ENCODE data around the gene SRR.
A peak's percentile ranks its signal among the peaks of the same experiment; 100 is the strongest.
"Not testable (repeated sequence)": the region's sequence is repeated elsewhere in the genome, so short reads cannot be mapped to it uniquely, and the experiment has no call there.

The SRR gene

GRCh38 chr17:2295575-2295974, 8.2 kb upstream of the SRR start:
- DNase-seq, result no peak

GRCh38 chr17:2297023-2297422, 6.7 kb upstream of the SRR start:
- DNase-seq, result no peak

- no peak for DNase-seq
Observed at GRCh38 chr17:2299136-2299535, 4.6 kb upstream of the SRR start.

- no peak for DNase-seq
Observed at GRCh38 chr17:2299756-2300155, 4.0 kb upstream of the SRR start.

- peak in 1 of 2 experiments; percentile 5 for DNase-seq
Observed at GRCh38 chr17:2302778-2303203, 959 bp upstream of the SRR start.

GRCh38 chr17:2304931-2305330, 1.2 kb downstream of the SRR start:
- DNase-seq, result no peak

- DNase-seq, result no peak
Observed at GRCh38 chr17:2309338-2310154, 5.8 kb downstream of the SRR start.

- no peak for DNase-seq
Observed at GRCh38 chr17:2312736-2313135, 9.0 kb downstream of the SRR start.

GRCh38 chr17:2316916-2317205, 13.1 kb downstream of the SRR start:
- not testable (repeated sequence) for DNase-seq

GRCh38 chr17:2317796-2318195, 14.0 kb downstream of the SRR start:
- DNase-seq, result no peak

GRCh38 chr17:2319051-2319450, 15.3 kb downstream of the SRR start:
- DNase-seq, result no peak

- DNase-seq, result no peak
Observed at GRCh38 chr17:2321399-2321798, 17.6 kb downstream of the SRR start.

- DNase-seq, result no peak
Observed at GRCh38 chr17:2323629-2324314, 20.0 kb downstream of the SRR start.

- DNase-seq, result no peak
Observed at GRCh38 chr17:2331303-2331702, 27.6 kb downstream of the SRR start.

- DNase-seq, result no peak
Observed at GRCh38 chr17:2335726-2336214, 32.0 kb downstream of the SRR start.

- peak; percentile 81 to 86 for DNase-seq
Observed at GRCh38 chr17:2336215-2336851, 32.6 kb downstream of the SRR start, which contains the start of gene TSR1. TSR1 (minus strand) TSS chr17:2336457; CDS start chr17:2336427, 30 bp downstream.

- peak; percentile 55 to 64 for DNase-seq
Observed at GRCh38 chr17:2336852-2337543, 33.2 kb downstream of the SRR start, which contains the start of gene SGSM2. SGSM2 (plus strand) TSS chr17:2337501; CDS start chr17:2337689, 188 bp downstream.

- peak in 1 of 2 experiments; percentile 18 for DNase-seq
Observed at GRCh38 chr17:2337544-2338314, 34.0 kb downstream of the SRR start.

GRCh38 chr17:2338315-2338657, 34.5 kb downstream of the SRR start:
- DNase-seq, result no peak

- DNase-seq, result peak; percentile 20 to 26
Observed at GRCh38 chr17:2343421-2343820, 39.7 kb downstream of the SRR start.

- no peak for DNase-seq
Observed at GRCh38 chr17:2344528-2344927, 40.8 kb downstream of the SRR start.

- no peak for DNase-seq
Observed at GRCh38 chr17:2346475-2346874, 42.7 kb downstream of the SRR start.
